Forelimb muscle (tissue), 1 donor: ENCODE results near the gene INHBB. TPM values are rescaled to one million over a fixed set of nuclear protein-coding genes. Genes with fewer than 3 reads are reported as not detected.
A peak's percentile ranks its signal among the peaks of the same experiment; 100 is the strongest.

Experiments used
- DNase-seq: peaks from one replicate; pipeline ENCODE4 v3.0.0-alpha.2; 2013; ENCODE audit warnings: low read depth
- polyA plus RNA-seq: library from polyadenylated mRNA; unstranded; fragments of 120-200 nt; gene quantifications from one replicate; pipeline ENCODE4 v1.2.1, GENCODE V29; 2013; ENCODE audit not compliant: insufficient read length

Gene INHBB
- polyA plus RNA-seq, 1 donor: 0.89 TPM

DNA sequence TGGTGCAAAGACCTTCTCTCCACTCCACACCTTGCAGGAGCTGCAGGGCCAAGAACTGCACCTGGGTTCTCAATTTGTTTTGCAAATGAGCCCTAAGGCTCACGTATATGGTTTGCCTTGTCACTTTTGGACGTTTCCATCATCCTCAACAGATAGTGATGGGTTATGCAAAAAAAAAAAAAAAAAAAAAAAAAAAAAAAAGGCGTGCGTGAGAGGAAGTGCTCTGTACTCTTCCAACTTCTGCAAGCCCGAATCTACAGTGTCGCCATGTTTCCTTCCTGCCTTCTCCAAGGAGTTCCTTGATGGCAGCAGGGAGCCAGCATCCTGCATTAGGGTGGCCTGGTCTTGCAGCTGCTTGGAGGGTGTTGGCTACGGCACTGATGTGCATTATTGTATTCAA, 4.0 kb upstream of the INHBB start:
- DNase-seq: no peak

DNA sequence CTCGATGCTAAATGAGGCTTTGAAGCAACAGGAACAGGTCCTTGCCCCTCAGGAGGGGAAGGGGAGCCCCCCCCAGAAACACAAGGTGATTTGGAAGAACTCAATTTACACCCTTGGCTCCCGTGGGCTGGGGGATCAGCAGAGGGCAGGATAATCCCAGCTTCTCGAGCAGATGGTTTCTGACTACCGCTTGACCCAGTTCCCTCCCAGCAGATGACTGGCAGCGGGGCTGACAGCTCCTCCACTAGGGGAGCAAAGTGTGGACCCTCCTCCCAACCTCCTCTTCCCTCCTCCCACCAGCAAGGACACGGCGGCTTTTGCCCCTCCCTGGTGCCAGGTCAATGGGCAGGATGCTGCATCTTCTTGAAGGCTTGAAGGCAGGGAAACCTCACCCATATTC, 3.5 kb upstream of the INHBB start:
- DNase-seq: no peak

GRCh38 chr2:120343100-120343432, 2.9 kb upstream of the INHBB start:
- no peak for DNase-seq

GRCh38 chr2:120343433-120344105, 2.4 kb upstream of the INHBB start:
- peak; percentile 48 for DNase-seq

- DNase-seq: no peak
Observed at GRCh38 chr2:120344214-120344975, 1.5 kb upstream of the INHBB start.

DNA sequence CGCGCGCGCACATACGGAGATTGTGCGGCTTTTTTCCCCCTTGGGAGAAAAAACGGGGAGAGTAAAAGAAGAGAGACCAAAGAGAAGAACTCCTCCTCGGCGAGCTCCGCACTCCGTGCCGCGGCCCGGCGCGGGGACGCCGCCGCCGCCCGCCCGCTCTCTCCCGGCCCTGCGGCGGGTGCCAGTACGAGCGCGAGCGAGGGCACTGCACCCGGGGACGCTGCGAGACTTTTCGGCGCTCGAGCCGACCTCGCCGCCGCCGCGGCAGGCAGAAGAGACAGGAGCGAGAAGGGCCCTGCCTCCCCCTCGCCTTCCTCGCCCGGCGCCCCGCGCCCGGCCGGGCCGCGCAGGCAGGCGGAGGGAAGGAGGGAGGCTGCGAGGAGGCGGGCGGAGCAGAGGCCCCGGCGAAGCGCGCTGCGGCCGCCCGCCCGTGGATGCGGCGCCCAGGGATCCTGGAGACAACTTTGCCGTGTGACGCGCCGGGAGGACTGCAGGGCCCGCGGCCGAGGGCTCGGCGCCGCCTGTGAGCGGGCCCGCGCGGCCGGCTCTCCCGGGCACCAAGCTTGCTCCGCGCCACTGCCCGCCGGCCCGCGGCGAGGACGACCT, 857 bp upstream of the INHBB start:
- no peak for DNase-seq

GRCh38 chr2:120345608-120346007, 328 bp upstream of the INHBB start:
- DNase-seq: no peak

- no peak for DNase-seq
Observed at GRCh38 chr2:120346667-120347358, 877 bp downstream of the INHBB start.

DNA sequence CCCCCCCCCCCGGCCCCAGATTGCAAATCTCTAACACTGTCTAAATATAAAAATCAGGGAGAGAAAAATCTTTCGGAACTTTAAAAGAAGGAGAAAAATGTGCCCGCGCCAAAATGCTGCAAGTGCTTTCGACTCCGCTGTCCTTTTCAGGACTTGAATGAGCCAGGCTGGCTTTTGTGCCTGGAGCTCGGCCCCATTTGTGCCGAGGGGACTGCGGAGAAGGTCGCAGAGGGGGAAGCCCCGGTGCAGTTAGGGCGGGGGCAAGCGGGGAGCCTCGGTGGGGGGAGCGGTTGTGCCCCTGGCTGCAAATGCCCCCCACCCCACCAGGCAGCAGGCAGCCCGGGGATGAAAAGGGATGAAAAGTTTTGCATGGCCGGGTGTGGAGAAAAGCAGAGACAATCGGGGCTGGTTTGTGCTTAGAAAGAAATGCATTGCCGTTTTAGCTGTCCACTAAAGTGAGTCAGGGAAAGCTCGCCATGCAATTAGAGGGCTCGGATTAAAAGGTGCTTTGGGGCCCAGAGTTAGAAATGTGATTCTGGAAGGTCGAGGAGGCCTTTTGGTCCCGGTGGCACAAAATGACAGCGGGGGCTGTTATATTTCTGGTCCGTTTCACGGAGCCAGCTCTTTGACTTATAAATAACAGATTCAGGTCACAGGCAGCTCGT, 1.6 kb downstream of the INHBB start:
- no peak for DNase-seq

DNA sequence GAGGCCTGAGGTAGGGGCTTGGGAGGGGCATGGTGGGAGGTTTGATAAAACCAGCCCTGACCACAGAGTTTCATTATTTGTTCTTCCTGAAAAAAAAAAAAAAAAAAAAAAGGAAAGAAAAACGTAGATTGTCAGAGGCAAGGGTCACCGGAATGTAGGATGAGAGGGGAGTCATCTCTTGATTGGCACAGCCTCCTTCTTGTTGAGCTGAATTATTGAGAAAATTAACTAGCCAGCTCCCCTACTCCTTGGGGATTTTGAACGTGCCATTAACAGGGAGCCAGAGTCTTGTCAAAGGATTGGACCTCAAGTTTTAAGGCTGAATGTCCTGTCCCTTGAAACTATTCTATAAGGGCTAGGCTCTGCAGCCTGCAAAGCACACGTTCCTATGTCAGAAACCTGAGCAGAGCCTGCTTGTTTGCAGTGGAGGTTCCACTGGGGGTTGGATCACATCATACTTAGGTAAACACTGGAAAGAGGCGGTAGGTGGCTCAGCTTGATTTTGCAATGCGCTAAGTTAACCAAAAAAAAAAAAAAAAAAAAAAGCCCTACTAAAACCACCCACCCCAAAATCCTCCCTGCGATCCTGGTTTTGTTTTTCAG, 2.3 kb downstream of the INHBB start:
- no peak for DNase-seq

DNA sequence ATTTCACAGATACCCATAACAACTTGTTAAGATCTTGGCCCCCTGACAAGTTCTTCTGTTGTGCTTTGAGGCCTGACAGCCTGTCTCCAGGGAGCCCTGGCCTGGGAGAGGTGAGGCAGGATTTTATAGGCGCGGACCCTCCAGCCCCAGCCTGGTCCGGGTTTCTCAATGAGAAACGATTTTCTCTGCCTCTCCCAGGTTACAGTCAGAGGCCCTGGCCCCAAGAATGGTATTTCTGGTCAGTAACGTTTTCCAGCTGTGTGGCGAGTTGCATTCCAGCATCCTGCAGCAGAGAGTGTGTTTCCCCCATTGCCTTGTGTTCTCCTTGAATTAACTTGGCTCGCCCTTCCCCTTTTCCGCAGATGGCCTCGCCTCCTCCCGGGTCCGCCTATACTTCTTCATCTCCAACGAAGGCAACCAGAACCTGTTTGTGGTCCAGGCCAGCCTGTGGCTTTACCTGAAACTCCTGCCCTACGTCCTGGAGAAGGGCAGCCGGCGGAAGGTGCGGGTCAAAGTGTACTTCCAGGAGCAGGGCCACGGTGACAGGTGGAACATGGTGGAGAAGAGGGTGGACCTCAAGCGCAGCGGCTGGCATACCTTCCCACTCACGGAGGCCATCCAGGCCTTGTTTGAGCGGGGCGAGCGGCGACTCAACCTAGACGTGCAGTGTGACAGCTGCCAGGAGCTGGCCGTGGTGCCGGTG, 3.0 kb downstream of the INHBB start:
- no peak for DNase-seq

- no peak for DNase-seq
Observed at GRCh38 chr2:120349440-120349921, 3.5 kb downstream of the INHBB start.

DNA sequence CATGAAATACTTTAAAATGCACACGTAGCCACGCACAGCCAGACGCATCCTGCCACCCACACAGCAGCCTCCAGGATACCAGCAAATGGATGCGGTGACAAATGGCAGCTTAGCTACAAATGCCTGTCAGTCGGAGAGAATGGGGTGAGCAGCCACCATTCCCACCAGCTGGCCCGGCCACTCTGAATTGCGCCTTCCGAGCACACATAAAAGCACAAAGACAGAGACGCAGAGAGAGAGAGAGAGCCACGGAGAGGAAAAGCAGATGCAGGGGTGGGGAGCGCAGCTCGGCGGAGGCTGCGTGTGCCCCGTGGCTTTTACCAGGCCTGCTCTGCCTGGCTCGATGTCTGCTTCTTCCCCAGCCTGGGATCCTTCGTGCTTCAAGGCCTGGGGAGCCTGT, 4.1 kb downstream of the INHBB start:
- DNase-seq: no peak

DNA sequence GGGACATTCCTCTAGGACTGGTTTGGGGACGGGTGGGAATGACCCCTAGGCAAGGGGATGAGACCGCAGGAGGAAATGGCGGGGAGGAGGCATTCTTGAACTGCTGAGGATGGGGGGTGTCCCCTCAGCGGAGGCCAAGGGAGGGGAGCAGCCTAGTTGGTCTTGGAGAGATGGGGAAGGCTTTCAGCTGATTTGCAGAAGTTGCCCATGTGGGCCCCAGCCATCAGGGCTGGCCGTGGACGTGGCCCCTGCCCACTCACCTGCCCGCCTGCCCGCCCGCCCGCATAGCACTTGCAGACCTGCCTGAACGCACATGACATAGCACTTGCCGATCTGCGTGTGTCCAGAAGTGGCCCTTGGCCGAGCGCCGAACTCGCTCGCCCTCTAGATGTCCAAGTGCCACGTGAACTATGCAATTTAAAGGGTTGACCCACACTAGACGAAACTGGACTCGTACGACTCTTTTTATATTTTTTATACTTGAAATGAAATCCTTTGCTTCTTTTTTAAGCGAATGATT, 4.9 kb downstream of the INHBB start:
- DNase-seq: no peak

DNA sequence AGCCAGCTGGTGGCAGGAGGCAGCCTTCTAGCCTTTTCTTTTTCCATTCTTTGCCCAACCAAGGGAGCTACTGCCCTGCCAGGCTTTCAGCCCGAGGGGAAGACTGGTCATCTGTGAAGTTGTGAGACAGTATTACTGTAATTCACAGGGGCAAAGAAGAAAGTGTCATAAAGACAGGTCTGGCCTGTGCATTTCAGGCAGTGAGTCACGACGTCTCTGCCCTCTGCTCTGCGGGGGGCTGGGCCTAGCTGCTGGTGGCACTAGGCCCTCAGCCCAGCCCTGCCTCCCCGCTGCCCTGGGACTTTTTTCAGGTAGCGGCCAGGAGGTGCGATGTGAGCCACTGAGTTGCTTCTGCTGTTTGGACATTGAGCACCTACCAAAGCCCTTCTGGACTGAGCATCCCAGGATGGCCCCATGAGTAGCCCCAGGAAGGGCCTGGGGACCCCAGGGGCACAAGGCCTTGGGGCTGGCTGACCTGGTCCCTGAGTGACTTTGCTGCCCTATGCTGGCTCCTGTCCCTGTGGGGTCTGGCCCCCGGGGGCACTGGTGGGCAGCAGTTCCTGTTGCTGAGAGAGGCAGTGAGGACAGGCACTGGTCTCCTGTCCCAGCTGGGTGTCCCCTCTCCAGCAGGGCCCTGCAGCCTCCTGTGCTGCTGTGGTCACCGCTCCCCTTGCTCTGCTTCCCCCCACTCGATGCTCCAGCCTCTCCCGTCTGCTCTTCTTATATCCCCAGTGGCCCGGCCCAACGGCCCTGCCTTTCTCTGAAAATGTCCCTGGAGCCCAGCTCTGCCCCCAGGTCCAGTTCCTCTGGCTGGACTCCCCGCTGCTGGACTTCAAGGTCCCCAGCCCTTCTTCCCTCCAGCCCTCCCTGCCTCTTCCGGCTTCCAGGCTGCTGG, 7.0 kb downstream of the INHBB start:
- no peak for DNase-seq

DNA sequence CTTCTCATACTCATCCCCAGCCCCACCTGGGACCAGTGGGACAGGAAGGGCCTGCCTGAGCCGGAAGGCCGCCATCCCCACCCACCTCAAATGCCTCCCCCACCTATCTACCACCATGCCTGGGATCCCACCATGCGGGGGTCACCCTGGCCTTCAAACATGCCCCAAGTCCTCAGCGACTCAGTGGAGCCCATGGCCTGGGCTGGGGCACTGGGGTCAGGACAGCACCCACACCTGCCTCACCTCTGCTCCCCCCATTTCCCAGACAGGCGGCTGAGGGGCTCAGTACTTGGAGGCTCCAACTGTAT, 7.6 kb downstream of the INHBB start:
- no peak for DNase-seq

GRCh38 chr2:120353931-120354330, 8.0 kb downstream of the INHBB start:
- DNase-seq: no peak

DNA sequence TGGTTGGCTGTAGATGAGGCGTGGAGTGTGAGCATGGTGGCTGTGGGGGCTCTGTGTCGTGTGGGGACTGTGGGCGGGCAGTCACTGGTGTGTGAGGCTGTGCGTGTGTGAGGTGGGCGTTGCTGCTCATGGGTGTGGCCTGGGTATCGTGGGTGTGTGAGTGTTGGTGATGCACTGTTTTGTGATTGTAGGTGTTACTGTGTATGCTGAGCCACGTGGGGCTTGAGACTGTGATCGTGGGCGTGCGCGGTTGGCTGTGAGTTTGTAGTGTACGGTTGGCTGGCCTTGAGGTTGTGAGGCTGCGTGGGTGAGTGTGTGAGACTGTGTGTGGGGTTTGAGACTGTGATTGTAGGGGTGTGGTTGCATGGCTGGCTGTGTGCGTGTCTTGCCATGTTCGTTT, 8.5 kb downstream of the INHBB start:
- no peak for DNase-seq

DNA sequence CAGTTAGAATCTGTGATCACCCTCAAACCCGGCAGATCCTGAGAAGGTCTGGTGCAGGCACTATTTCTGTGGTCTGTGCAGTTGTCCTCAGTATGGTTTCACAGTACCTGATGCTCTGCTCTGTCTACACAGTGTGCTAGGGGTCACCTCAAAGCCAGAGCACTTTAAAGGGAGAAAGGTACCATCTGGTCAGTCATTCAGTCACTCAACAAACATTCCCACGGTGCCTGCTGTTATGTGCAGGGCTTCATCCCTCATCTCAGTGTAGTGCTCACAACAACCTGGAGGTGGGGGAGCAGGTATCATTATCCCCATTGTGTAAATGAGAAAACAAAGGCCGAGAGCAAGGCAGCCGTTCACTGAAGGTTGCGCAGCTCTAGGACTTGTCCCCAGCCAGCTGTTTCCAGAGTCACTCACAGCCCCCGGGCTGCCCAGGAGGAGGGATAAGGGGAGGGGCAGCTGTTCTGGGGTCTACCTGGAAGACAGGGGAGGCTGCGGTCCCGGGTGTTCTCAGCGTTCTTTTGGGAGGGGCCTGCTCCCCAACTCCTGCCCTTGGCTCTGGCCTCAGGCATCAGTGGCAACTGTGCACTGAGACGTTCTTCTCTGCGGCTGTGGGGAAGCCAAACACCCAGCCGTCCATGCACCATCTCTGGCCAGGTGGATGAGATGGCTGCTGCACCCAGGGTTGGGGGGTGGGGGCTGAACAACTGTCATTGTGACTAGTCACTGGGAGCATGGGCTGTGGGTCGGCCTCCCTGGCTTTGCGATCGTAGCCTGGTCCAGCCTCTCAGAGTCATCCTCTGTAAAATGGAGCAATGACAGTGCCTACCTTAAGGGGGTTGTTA, 9.2 kb downstream of the INHBB start:
- no peak for DNase-seq
